Stimulated activated CD8-positive, alpha-beta memory T cell treated with anti-CD3 and anti-CD28 coated beads, Interleukin-2, amount 100 ng/mL, for 1 hour (primary cell): ENCODE measurements around the gene SMAD6.

Experiments
- DNase-seq, 2 donors: peaks; one replicate each; pipeline ENCODE4 v3.0.0-alpha.2; 2020; ENCODE audit warnings: low read depth in 2 of 2

The SMAD6 gene

GRCh38 chr15:66796343-66796742 lies 94.3 kb downstream of the SMAD6 start:
- no peak for DNase-seq

GRCh38 chr15:66797921-66798320 lies 95.9 kb downstream of the SMAD6 start:
- DNase-seq: no peak

GRCh38 chr15:66798426-66799061 lies 96.5 kb downstream of the SMAD6 start:
- DNase-seq: no peak

GRCh38 chr15:66799242-66799641 lies 97.2 kb downstream of the SMAD6 start:
- DNase-seq: no peak

GRCh38 chr15:66800584-66801235 lies 98.7 kb downstream of the SMAD6 start:
- DNase-seq: no peak

- no peak for DNase-seq
Observed at GRCh38 chr15:66801266-66801665, 99.2 kb downstream of the SMAD6 start.

GRCh38 chr15:66802025-66803001 lies 100.3 kb downstream of the SMAD6 start:
- DNase-seq: no peak

GRCh38 chr15:66803182-66803729 lies 101.2 kb downstream of the SMAD6 start:
- DNase-seq: no peak

GRCh38 chr15:66803749-66804148 lies 101.7 kb downstream of the SMAD6 start:
- DNase-seq: no peak

- no peak for DNase-seq
Observed at GRCh38 chr15:66805202-66805885, 103.3 kb downstream of the SMAD6 start.

GRCh38 chr15:66808181-66808824 lies 106.3 kb downstream of the SMAD6 start:
- no peak for DNase-seq

- no peak for DNase-seq
Observed at GRCh38 chr15:66809664-66810063, 107.6 kb downstream of the SMAD6 start.

- no peak for DNase-seq
Observed at GRCh38 chr15:66815318-66815717, 113.3 kb downstream of the SMAD6 start.

GRCh38 chr15:66816201-66816600 lies 114.2 kb downstream of the SMAD6 start:
- no peak for DNase-seq

GRCh38 chr15:66819084-66819483 lies 117.0 kb downstream of the SMAD6 start:
- DNase-seq: no peak

- DNase-seq: no peak
Observed at GRCh38 chr15:66820481-66821176, 118.6 kb downstream of the SMAD6 start.

GRCh38 chr15:66821307-66821706 lies 119.3 kb downstream of the SMAD6 start:
- no peak for DNase-seq

- no peak for DNase-seq
Observed at GRCh38 chr15:66822114-66822513, 120.1 kb downstream of the SMAD6 start.

- DNase-seq: no peak
Observed at GRCh38 chr15:66822576-66822975, 120.5 kb downstream of the SMAD6 start.

- DNase-seq: no peak
Observed at GRCh38 chr15:66823601-66824000, 121.6 kb downstream of the SMAD6 start.
